GM23338 (cell line): Measurements from ENCODE around the gene TPI1. TPM values are rescaled to one million over a fixed set of nuclear protein-coding genes. Genes with fewer than 3 reads are reported as not detected.

Experiments used
- ATAC-seq: fragments of 200-7000 bp; cut with Tn5 transposase; 3 replicates; pipeline ENCODE4 v1.9.1; 2020
- DNase-seq: peaks from one replicate; pipeline ENCODE4 v3.0.0-alpha.2; 2015; ENCODE audit warnings: low spot score
- H2AFZ ChIP-seq: fragments of 200-600 bp; sonication (generic); 2 replicates; pipeline ENCODE4 v1.8.0; 2016; ENCODE audit warnings: antibody characterized with exemption, mild to moderate bottlenecking, moderate library complexity
- H3F3A ChIP-seq: fragments of 200-600 bp; sonication (generic); replicated peaks from 2 replicates; pipeline ENCODE4 v1.8.0; 2017; ENCODE audit warnings: antibody characterized with exemption, mixed run types, low read depth
- H3K27ac ChIP-seq: fragments of 200-600 bp; sonication (generic); 2 replicates; pipeline ENCODE4 v1.6.1; 2016; ENCODE audit warnings: low read depth
- H3K27me3 ChIP-seq: fragments of 200-600 bp; sonication (generic); 2 replicates; pipeline ENCODE4 v1.8.0; 2016; ENCODE audit warnings: mild to moderate bottlenecking, mixed run types, moderate library complexity; ENCODE audit not compliant: insufficient read depth
- H3K36me3 ChIP-seq: fragments of 200-600 bp; sonication (generic); 2 replicates; pipeline ENCODE4 v1.8.0; 2016; ENCODE audit warnings: mild to moderate bottlenecking; ENCODE audit not compliant: insufficient read depth
- H3K4me1 ChIP-seq: fragments of 200-600 bp; sonication (generic); 2 replicates; pipeline ENCODE4 v1.8.0; 2016; ENCODE audit warnings: mild to moderate bottlenecking, moderate library complexity; ENCODE audit not compliant: insufficient read depth
- H3K4me2 ChIP-seq: fragments of 200-600 bp; sonication (generic); 2 replicates; pipeline ENCODE4 v1.7.1; 2017; ENCODE audit warnings: mixed run types
- H3K4me3 ChIP-seq: fragments of 200-600 bp; sonication (generic); 2 replicates; pipeline ENCODE4 v1.6.1; 2016; ENCODE audit warnings: mixed run types
- H3K79me2 ChIP-seq: fragments of 200-600 bp; sonication (generic); replicated peaks from 2 replicates; pipeline ENCODE4 v1.8.0; 2017; ENCODE audit warnings: mild to moderate bottlenecking; ENCODE audit not compliant: insufficient read depth
- H3K9me2 ChIP-seq: fragments of 200-600 bp; sonication (generic); 2 replicates; pipeline ENCODE4 v1.8.0; 2017; ENCODE audit not compliant: insufficient read depth
- H4K20me1 ChIP-seq: fragments of 200-600 bp; sonication (generic); replicated peaks from 2 replicates; pipeline ENCODE4 v1.8.0; 2017; ENCODE audit warnings: mild to moderate bottlenecking; ENCODE audit not compliant: insufficient read depth
- H3K27ac Mint-ChIP-seq: 2 replicates; pipeline ENCODE4 v1.8.0; 2020; ENCODE audit warnings: inconsistent platforms, mild to moderate bottlenecking, moderate library complexity, mixed read lengths
- H3K27me3 Mint-ChIP-seq: 3 replicates; pipeline ENCODE4 v1.8.0; 2022; ENCODE audit warnings: low read depth, mild to moderate bottlenecking, moderate library complexity, mixed read lengths, inconsistent platforms; ENCODE audit not compliant: insufficient read depth, poor library complexity
- H3K36me3 Mint-ChIP-seq: 3 replicates; pipeline ENCODE4 v1.8.0; 2021; ENCODE audit warnings: low read depth, mild to moderate bottlenecking, inconsistent platforms, moderate library complexity, mixed read lengths
- H3K4me1 Mint-ChIP-seq: 3 replicates; pipeline ENCODE4 v1.8.0; 2020; ENCODE audit warnings: mild to moderate bottlenecking, inconsistent platforms, mixed read lengths
- H3K4me3 Mint-ChIP-seq: 3 replicates; pipeline ENCODE4 v1.8.0; 2021; ENCODE audit warnings: moderate library complexity, mild to moderate bottlenecking, inconsistent platforms, mixed read lengths
- H3K9me3 Mint-ChIP-seq: 3 replicates; pipeline ENCODE4 v1.8.0; 2020; ENCODE audit warnings: moderate library complexity, mild to moderate bottlenecking, inconsistent platforms, mixed read lengths
- CREB1 ChIP-seq: fragments of 250-450 bp; sonication (Bioruptor Pico); IDR thresholded peaks from 2 replicates; pipeline ENCODE4 v1.5.0; 2020; ENCODE audit warnings: low read depth, mild to moderate bottlenecking, moderate library complexity
- EZH2 ChIP-seq: fragments of 200-600 bp; sonication (generic); IDR thresholded peaks from one replicate; pipeline ENCODE4 v1.8.0; 2017; ENCODE audit warnings: antibody characterized with exemption, mild to moderate bottlenecking, low read depth; ENCODE audit not compliant: unreplicated experiment
- EZH2phosphoT487 ChIP-seq: fragments of 200-600 bp; sonication (generic); IDR thresholded peaks from one replicate; pipeline ENCODE4 v1.8.1; 2018; ENCODE audit warnings: antibody characterized with exemption; ENCODE audit not compliant: unreplicated experiment
- JUNB ChIP-seq: IDR thresholded peaks from one replicate; pipeline ENCODE4 v1.6.1; 2016; ENCODE audit warnings: antibody characterized with exemption; ENCODE audit not compliant: unreplicated experiment
- NANOG ChIP-seq: IDR thresholded peaks from 2 replicates; pipeline ENCODE4 v1.6.1; 2016; ENCODE audit warnings: antibody characterized with exemption, borderline replicate concordance
- POLR2AphosphoS5 ChIP-seq: IDR thresholded peaks from 2 replicates; pipeline ENCODE4 v1.6.1; 2016; ENCODE audit warnings: antibody characterized with exemption, low read depth
- STAT1 ChIP-seq: IDR thresholded peaks from one replicate; pipeline ENCODE4 v1.6.1; 2016; ENCODE audit warnings: antibody characterized with exemption; ENCODE audit not compliant: unreplicated experiment
- ZNF114 ChIP-seq: fragments of 250-450 bp; sonication (Bioruptor Pico); IDR thresholded peaks from 2 replicates; pipeline ENCODE4 v1.5.0; 2020; ENCODE audit warnings: mild to moderate bottlenecking, moderate library complexity
- polyA plus RNA-seq: library from polyadenylated mRNA; unstranded; fragments of >200 nt; fragmentation: Nextera tagmentation; extraction: Ambion mirVana; gene quantifications from 2 replicates; pipeline ENCODE4 v1.2.1, GENCODE V29; 2016
- total RNA-seq: library from RNA; depleted of rRNA; stranded (reverse); fragments of >200 nt; shearing (Covaris generic); gene quantifications from 2 replicates; pipeline ENCODE4 v1.2.3, GENCODE V29; 2014
- TF ChIP-seq, protein P1 (sequence below): IDR thresholded peaks from one replicate; pipeline ENCODE4 v1.6.1; 2018; ENCODE audit warnings: antibody characterized with exemption; ENCODE audit not compliant: unreplicated experiment
- TF ChIP-seq, protein P2 (sequence below), 2 experiments: fragments of 200-600 bp in 1 of 2; sonication (generic) in 1 of 2; conservative IDR thresholded peaks; 2 replicates each; pipeline versions ENCODE4 v1.5.1 to v1.6.1; 2016 to 2017; ENCODE audit warnings: antibody characterized with exemption in 2 of 2, low read depth in 2 of 2, mild to moderate bottlenecking in 2 of 2, moderate library complexity in 1 of 2
- TF ChIP-seq, protein P3 (sequence below): fragments of 250-450 bp; sonication (Bioruptor Pico); IDR thresholded peaks from 2 replicates; pipeline ENCODE4 v1.5.0; 2020; ENCODE audit warnings: mild to moderate bottlenecking, moderate library complexity
- TF ChIP-seq, protein P4 (sequence below): IDR thresholded peaks from 2 replicates; pipeline ENCODE4 v1.6.1; 2016; ENCODE audit warnings: antibody characterized with exemption

The TPI1 gene
- total and polyA plus RNA-seq, 2 experiments from 2014 or later: 737 to 822 TPM

- H4K20me1 ChIP-seq: peaks cover 3% of the 10 kb centered on the region; the same call in 1 of the 2 replicates
- peaks cover 16% of the 10 kb centered on the region for H3K4me1 ChIP-seq
- peaks cover 4% of the 10 kb centered on the region; the same call in 1 of the 2 replicates for H3K27me3 ChIP-seq
- no peak overlapping the region for H3K4me3 ChIP-seq
- Mint-ChIP-seq H3K9me3 (no peaks in the 10 kb centered on the region), H3K36me3 (peaks cover 58% of the 10 kb centered on the region), H3K27me3 (peaks cover 22% of the 10 kb centered on the region), H3K27ac (no peak overlapping the region), H3K4me1 (peaks cover 27% of the 10 kb centered on the region), H3K4me3 (no peak overlapping the region)
- no peak overlapping the region for H3K4me2 ChIP-seq
- no peak overlapping the region for H3K27ac ChIP-seq
- peaks cover 27% of the 10 kb centered on the region for H3F3A ChIP-seq
- no peaks in the 10 kb centered on the region for H3K9me2 ChIP-seq
- DNase-seq (no peak), ATAC-seq (no peak)
- TF ChIP-seq EZH2phosphoT487: no peak
- TF ChIP-seq POLR2AphosphoS5: no peak
- TF ChIP-seq, protein P1, sequence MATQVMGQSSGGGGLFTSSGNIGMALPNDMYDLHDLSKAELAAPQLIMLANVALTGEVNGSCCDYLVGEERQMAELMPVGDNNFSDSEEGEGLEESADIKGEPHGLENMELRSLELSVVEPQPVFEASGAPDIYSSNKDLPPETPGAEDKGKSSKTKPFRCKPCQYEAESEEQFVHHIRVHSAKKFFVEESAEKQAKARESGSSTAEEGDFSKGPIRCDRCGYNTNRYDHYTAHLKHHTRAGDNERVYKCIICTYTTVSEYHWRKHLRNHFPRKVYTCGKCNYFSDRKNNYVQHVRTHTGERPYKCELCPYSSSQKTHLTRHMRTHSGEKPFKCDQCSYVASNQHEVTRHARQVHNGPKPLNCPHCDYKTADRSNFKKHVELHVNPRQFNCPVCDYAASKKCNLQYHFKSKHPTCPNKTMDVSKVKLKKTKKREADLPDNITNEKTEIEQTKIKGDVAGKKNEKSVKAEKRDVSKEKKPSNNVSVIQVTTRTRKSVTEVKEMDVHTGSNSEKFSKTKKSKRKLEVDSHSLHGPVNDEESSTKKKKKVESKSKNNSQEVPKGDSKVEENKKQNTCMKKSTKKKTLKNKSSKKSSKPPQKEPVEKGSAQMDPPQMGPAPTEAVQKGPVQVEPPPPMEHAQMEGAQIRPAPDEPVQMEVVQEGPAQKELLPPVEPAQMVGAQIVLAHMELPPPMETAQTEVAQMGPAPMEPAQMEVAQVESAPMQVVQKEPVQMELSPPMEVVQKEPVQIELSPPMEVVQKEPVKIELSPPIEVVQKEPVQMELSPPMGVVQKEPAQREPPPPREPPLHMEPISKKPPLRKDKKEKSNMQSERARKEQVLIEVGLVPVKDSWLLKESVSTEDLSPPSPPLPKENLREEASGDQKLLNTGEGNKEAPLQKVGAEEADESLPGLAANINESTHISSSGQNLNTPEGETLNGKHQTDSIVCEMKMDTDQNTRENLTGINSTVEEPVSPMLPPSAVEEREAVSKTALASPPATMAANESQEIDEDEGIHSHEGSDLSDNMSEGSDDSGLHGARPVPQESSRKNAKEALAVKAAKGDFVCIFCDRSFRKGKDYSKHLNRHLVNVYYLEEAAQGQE: no peak
- no peak for TF ChIP-seq CREB1 (CRISPR knock-in tag)
- no peak for TF ChIP-seq STAT1
- TF ChIP-seq, protein P2, sequence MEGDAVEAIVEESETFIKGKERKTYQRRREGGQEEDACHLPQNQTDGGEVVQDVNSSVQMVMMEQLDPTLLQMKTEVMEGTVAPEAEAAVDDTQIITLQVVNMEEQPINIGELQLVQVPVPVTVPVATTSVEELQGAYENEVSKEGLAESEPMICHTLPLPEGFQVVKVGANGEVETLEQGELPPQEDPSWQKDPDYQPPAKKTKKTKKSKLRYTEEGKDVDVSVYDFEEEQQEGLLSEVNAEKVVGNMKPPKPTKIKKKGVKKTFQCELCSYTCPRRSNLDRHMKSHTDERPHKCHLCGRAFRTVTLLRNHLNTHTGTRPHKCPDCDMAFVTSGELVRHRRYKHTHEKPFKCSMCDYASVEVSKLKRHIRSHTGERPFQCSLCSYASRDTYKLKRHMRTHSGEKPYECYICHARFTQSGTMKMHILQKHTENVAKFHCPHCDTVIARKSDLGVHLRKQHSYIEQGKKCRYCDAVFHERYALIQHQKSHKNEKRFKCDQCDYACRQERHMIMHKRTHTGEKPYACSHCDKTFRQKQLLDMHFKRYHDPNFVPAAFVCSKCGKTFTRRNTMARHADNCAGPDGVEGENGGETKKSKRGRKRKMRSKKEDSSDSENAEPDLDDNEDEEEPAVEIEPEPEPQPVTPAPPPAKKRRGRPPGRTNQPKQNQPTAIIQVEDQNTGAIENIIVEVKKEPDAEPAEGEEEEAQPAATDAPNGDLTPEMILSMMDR (conservative IDR thresholded peaks at IDR 0.05; ENCODE audit: low read depth in 2 of 2): no peak
- TF ChIP-seq JUNB: no peak
- TF ChIP-seq, protein P3, sequence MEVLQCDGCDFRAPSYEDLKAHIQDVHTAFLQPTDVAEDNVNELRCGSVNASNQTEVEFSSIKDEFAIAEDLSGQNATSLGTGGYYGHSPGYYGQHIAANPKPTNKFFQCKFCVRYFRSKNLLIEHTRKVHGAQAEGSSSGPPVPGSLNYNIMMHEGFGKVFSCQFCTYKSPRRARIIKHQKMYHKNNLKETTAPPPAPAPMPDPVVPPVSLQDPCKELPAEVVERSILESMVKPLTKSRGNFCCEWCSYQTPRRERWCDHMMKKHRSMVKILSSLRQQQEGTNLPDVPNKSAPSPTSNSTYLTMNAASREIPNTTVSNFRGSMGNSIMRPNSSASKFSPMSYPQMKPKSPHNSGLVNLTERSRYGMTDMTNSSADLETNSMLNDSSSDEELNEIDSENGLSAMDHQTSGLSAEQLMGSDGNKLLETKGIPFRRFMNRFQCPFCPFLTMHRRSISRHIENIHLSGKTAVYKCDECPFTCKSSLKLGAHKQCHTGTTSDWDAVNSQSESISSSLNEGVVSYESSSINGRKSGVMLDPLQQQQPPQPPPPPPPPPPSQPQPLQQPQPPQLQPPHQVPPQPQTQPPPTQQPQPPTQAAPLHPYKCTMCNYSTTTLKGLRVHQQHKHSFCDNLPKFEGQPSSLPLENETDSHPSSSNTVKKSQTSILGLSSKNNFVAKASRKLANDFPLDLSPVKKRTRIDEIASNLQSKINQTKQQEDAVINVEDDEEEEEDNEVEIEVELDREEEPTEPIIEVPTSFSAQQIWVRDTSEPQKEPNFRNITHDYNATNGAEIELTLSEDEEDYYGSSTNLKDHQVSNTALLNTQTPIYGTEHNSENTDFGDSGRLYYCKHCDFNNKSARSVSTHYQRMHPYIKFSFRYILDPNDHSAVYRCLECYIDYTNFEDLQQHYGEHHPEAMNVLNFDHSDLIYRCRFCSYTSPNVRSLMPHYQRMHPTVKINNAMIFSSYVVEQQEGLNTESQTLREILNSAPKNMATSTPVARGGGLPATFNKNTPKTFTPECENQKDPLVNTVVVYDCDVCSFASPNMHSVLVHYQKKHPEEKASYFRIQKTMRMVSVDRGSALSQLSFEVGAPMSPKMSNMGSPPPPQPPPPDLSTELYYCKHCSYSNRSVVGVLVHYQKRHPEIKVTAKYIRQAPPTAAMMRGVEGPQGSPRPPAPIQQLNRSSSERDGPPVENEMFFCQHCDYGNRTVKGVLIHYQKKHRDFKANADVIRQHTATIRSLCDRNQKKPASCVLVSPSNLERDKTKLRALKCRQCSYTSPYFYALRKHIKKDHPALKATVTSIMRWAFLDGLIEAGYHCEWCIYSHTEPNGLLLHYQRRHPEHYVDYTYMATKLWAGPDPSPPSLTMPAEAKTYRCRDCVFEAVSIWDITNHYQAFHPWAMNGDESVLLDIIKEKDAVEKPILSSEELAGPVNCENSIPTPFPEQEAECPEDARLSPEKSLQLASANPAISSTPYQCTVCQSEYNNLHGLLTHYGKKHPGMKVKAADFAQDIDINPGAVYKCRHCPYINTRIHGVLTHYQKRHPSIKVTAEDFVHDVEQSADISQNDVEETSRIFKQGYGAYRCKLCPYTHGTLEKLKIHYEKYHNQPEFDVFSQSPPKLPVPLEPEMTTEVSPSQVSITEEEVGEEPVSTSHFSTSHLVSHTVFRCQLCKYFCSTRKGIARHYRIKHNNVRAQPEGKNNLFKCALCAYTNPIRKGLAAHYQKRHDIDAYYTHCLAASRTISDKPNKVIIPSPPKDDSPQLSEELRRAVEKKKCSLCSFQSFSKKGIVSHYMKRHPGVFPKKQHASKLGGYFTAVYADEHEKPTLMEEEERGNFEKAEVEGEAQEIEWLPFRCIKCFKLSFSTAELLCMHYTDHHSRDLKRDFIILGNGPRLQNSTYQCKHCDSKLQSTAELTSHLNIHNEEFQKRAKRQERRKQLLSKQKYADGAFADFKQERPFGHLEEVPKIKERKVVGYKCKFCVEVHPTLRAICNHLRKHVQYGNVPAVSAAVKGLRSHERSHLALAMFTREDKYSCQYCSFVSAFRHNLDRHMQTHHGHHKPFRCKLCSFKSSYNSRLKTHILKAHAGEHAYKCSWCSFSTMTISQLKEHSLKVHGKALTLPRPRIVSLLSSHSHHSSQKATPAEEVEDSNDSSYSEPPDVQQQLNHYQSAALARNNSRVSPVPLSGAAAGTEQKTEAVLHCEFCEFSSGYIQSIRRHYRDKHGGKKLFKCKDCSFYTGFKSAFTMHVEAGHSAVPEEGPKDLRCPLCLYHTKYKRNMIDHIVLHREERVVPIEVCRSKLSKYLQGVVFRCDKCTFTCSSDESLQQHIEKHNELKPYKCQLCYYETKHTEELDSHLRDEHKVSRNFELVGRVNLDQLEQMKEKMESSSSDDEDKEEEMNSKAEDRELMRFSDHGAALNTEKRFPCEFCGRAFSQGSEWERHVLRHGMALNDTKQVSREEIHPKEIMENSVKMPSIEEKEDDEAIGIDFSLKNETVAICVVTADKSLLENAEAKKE: no peak
- no peak for TF ChIP-seq NANOG
- TF ChIP-seq, protein P4, sequence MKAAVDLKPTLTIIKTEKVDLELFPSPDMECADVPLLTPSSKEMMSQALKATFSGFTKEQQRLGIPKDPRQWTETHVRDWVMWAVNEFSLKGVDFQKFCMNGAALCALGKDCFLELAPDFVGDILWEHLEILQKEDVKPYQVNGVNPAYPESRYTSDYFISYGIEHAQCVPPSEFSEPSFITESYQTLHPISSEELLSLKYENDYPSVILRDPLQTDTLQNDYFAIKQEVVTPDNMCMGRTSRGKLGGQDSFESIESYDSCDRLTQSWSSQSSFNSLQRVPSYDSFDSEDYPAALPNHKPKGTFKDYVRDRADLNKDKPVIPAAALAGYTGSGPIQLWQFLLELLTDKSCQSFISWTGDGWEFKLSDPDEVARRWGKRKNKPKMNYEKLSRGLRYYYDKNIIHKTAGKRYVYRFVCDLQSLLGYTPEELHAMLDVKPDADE: no peak
- TF ChIP-seq ZNF114 (CRISPR knock-in tag): no peak
- no peak for TF ChIP-seq EZH2
- H3K79me2 ChIP-seq: peaks cover 9% of the 10 kb centered on the region
- H2AFZ ChIP-seq: no peak overlapping the region
- peaks cover 3% of the 10 kb centered on the region; the same call in 1 of the 2 replicates for H3K36me3 ChIP-seq
Measured at GRCh38 chr12:6831450-6831995, 35.8 kb upstream of the TPI1 start.
